ENCODE data around the gene KIDINS220.

DNA sequence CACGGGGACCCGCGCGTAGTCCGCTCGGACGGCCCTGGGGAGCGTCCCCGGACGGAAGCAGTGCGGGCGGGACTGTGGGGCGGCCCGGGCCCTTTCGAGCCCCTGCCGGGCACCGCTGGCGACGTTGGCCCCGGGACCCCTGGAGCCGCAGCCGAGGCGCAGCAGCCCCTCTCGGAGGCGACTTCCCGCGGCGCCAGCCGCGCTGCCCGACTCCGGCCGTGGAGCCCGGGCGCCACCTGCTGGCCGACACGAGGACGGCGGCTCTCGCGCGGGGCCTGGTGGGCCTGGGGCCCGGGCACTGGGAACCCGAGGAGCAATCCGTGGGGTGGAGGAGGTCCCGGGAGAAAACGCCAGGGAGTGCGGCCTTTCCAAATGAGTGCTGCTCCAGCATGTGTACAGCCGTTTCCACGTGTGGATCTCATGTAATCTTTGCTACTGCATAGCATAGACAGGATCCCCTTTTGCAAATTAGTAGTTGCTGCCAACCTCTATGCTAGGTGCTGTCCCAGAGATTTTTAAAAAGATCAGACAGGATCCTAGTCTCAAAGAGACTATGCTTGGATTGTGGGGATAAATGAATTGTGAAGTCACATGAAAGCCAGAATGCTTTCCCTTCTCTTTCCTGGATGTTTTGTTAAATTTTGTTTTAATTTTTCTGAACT lies 151.6 kb downstream of the KIDINS220 start:
- TF ChIP-seq, protein P1, sequence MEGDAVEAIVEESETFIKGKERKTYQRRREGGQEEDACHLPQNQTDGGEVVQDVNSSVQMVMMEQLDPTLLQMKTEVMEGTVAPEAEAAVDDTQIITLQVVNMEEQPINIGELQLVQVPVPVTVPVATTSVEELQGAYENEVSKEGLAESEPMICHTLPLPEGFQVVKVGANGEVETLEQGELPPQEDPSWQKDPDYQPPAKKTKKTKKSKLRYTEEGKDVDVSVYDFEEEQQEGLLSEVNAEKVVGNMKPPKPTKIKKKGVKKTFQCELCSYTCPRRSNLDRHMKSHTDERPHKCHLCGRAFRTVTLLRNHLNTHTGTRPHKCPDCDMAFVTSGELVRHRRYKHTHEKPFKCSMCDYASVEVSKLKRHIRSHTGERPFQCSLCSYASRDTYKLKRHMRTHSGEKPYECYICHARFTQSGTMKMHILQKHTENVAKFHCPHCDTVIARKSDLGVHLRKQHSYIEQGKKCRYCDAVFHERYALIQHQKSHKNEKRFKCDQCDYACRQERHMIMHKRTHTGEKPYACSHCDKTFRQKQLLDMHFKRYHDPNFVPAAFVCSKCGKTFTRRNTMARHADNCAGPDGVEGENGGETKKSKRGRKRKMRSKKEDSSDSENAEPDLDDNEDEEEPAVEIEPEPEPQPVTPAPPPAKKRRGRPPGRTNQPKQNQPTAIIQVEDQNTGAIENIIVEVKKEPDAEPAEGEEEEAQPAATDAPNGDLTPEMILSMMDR (conservative IDR thresholded peaks at IDR 0.05 in 1 of 2, IDR thresholded peaks at IDR 0.05 in 1 of 2; ENCODE audit: low read depth in 1 of 2, low read length in 2 of 2), result peak; percentile 58 to 89
- TF ChIP-seq EZH2 (IDR thresholded peaks at IDR 0.05; ENCODE audit: low read length, missing control alignments), result no peak
